ENCODE data around the gene HOXA9. TPM values are rescaled to one million over a fixed set of nuclear protein-coding genes. Genes with fewer than 3 reads are reported as not detected.
A peak's percentile ranks its signal among the peaks of the same experiment; 100 is the strongest.

The HOXA9 gene
- polyA plus RNA-seq, 2 of the 4 experiments (the other 2 are of a cell fraction): 1.4 TPM

GRCh38 chr7:27202018-27202861 lies 36.9 kb upstream of the HOXA9 start:
- DNase-seq (ENCODE audit: low read depth in 1 of 2, low spot score in 1 of 2): no peak
- no peak for ATAC-seq
- Histone ChIP-seq H3K4me2 (no peak overlapping the region), H3K4me3 (no peak overlapping the region), H3K27ac (no peak overlapping the region), H3K4me1 (peaks cover 15% of the 10 kb centered on the region), H3K9me3 (no peaks in the 10 kb centered on the region)
- 91% methylated on average over 26 of the region's 30 CpGs for WGBS (ENCODE audit: missing lambda C conversion rate)
- TF ChIP-seq PBX3 (IDR thresholded peaks at IDR 0.05): no peak
- POLR2A ChIA-PET: no interaction called here
- CTCF ChIA-PET: interaction anchor here (0.7 to 4.2 kb wide), 10 partner anchors 8 to 894 kb away, joined by 3 to 33 read pairs (median 4); no protein-coding TSS in a partner anchor
- no peak for FAIRE-seq

- Histone ChIP-seq H3K4me3 (no peak overlapping the region), H3K27ac (no peak overlapping the region), H3K9me3 (no peaks in the 10 kb centered on the region), H3K4me1 (peaks cover 15% of the 10 kb centered on the region), H3K4me2 (peak overlapping the region; percentile 85; the same call in 2 of the 3 replicates)
- CTCF ChIA-PET: interaction anchor here (0.8 to 4.2 kb wide), 7 partner anchors 8 to 895 kb away, joined by 3 to 33 read pairs (median 9); no protein-coding TSS in a partner anchor
- WGBS (ENCODE audit: missing lambda C conversion rate): 79% methylated on average over 4 of the region's 4 CpGs
- TF ChIP-seq CHD2 (IDR thresholded peaks at IDR 0.05; ENCODE audit: low read length, partially characterized antibody) (no peak), CBX2 (IDR thresholded peaks at IDR 0.05; ENCODE audit: borderline replicate concordance, low read depth) (no peak), HDAC2 (IDR thresholded peaks at IDR 0.05) (no peak), ZC3H11A (IDR thresholded peaks at IDR 0.05) (no peak), POLR2A (IDR thresholded peaks at IDR 0.05; ENCODE audit: low read length) (no peak), POLR2AphosphoS2 (conservative IDR thresholded peaks at IDR 0.05; ENCODE audit: low read length) (no peak)
- TF ChIP-seq, protein P1, sequence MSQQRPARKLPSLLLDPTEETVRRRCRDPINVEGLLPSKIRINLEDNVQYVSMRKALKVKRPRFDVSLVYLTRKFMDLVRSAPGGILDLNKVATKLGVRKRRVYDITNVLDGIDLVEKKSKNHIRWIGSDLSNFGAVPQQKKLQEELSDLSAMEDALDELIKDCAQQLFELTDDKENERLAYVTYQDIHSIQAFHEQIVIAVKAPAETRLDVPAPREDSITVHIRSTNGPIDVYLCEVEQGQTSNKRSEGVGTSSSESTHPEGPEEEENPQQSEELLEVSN (IDR thresholded peaks at IDR 0.05; ENCODE audit: borderline replicate concordance, low read depth): no peak
- FAIRE-seq (no peak), DNase-seq (ENCODE audit: low read depth in 1 of 2, low spot score in 1 of 2) (no peak), ATAC-seq (no peak)
- POLR2A ChIA-PET: interaction anchor here (1.4 kb wide), 1 partner anchor 544 kb away, joined by 3 read pairs; no protein-coding TSS in a partner anchor
Observed at GRCh38 chr7:27201580-27202017, 36.3 kb upstream of the HOXA9 start.

DNA sequence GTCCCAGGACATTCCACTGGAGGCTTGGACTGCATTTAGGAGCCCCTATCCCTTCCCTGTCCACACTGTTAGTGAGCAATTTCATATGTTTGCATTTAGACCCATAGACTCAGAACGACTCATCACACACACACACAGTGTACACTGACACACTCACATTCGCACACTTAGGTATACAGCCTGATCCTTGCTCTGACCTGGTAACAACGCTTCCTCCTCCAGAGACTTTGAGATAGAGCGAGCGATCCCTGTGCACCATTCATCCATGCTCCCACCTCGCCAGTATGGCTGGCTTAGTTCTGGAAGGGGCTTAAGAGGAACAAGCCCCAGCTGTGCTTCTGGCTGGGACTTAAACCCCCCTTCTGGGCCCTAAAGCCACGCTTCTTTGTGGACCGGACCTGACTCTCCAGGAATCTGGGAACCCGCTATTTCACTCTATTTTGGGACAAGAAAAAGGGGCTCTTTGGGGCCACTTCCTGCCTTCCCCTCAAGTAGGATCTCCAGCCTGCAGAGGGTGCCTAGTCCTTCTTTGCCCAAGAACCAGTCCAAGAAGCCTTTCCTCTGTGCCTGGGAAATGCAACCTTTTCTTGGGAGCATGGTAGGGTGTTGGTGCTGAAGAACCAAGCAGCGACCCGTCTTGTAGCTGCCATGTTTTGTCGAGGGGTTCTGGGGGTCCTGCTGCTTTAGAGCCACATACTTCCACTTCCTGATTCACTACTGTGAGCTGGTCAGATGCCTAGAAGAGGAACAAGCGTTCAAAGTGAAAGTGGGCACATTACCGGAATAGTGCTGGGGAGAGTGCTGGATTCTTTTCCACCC lies 35.6 kb upstream of the HOXA9 start:
- Histone ChIP-seq H3K4me2 (peak overlapping the region; percentile 85), H3K27ac (peak overlapping the region; percentile 63 to 87), H3K4me3 (peak overlapping the region; percentile 82), H3K9me3 (no peaks in the 10 kb centered on the region), H3K4me1 (peaks cover 15% of the 10 kb centered on the region)
- FAIRE-seq: no peak
- ChIA-PET CTCF (interaction anchor here (0.8 to 4.2 kb wide), 12 partner anchors 9 to 896 kb away, joined by 3 to 33 read pairs (median 10); no protein-coding TSS in a partner anchor), POLR2A (interaction anchor here (1.3 to 1.6 kb wide), 4 partner anchors 540 to 893 kb away, joined by 3 to 6 read pairs (median 3); no protein-coding TSS in a partner anchor)
- ATAC-seq: peak; percentile 38 to 51
- WGBS (ENCODE audit: missing lambda C conversion rate): 74% methylated on average over 14 of the region's 14 CpGs
- TF ChIP-seq ZC3H11A (IDR thresholded peaks at IDR 0.05) (no peak), MYC (IDR thresholded peaks at IDR 0.05; ENCODE audit: borderline replicate concordance, low read length) (no peak), JUNB (IDR thresholded peaks at IDR 0.05) (no peak), NFE2L2 (conservative IDR thresholded peaks at IDR 0.05; ENCODE audit: low read length) (no peak), GATA3 (IDR thresholded peaks at IDR 0.05; ENCODE audit: borderline replicate concordance) (no peak), EP300 (IDR thresholded peaks at IDR 0.05) (no peak), ZFP36 (IDR thresholded peaks at IDR 0.05; ENCODE audit: borderline replicate concordance, partially characterized antibody) (no peak), NPAS2 (CRISPR knock-in tag; IDR thresholded peaks at IDR 0.05; ENCODE audit: borderline replicate concordance) (no peak), JUN (IDR thresholded peaks at IDR 0.05) (no peak), MAFK (IDR thresholded peaks at IDR 0.05; ENCODE audit: partially characterized antibody) (no peak), HEYL (CRISPR knock-in tag; IDR thresholded peaks at IDR 0.05) (no peak), RARB (CRISPR knock-in tag; IDR thresholded peaks at IDR 0.05) (no peak)
- TF ChIP-seq, protein P2, sequence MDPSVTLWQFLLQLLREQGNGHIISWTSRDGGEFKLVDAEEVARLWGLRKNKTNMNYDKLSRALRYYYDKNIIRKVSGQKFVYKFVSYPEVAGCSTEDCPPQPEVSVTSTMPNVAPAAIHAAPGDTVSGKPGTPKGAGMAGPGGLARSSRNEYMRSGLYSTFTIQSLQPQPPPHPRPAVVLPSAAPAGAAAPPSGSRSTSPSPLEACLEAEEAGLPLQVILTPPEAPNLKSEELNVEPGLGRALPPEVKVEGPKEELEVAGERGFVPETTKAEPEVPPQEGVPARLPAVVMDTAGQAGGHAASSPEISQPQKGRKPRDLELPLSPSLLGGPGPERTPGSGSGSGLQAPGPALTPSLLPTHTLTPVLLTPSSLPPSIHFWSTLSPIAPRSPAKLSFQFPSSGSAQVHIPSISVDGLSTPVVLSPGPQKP (IDR thresholded peaks at IDR 0.05; ENCODE audit: low read depth, low read length): no peak
- DNase-seq (ENCODE audit: low read depth in 1 of 2, low spot score in 1 of 2): peak in 1 of 2 experiments; percentile 19

All from A549 (cell line).